ENCODE results near the gene EBI3. TPM values are rescaled to one million over a fixed set of nuclear protein-coding genes. Genes with fewer than 3 reads are reported as not detected.

EBI3 gene
- total RNA-seq, 6 experiments from 2014 or later, result 0.73 to 4.1 (median 2.0) TPM

- WGBS (ENCODE audit: insufficient coverage, low coverage, low lambda C conversion rate, missing lambda C conversion rate), result under 1% methylated on average over 36 of the region's 45 CpGs
- intact Hi-C loops (cut with DNase I), result no loop called here
- Histone ChIP-seq H3K4me1 (peaks cover 0 to 6% (median 3%) of the 10 kb centered on the region in 4 donors), H3K4me3 (peak within 1 kb of the TSS; percentile 48 to 77 (median 77)), H3K36me3 (peaks cover 4 to 33% (median 12%) of the 10 kb centered on the region in 4 donors), H3K27ac (peak within 1 kb of the TSS; percentile 83 to 96 (median 92)), H3K27me3 (no peaks in the 10 kb centered on the region), H3K9me3 (no peaks in the 10 kb centered on the region)
- peak; percentile 99 to 100 (median 99) for DNase-seq
- peak; percentile 97 to 98 (median 98) for ATAC-seq
- TF ChIP-seq POLR2A (IDR thresholded peaks at IDR 0.05), result peak; percentile 51
- TF ChIP-seq CTCF (IDR thresholded peaks at IDR 0.05), result peak; percentile 24 to 38 (median 30)
Observed at GRCh38 chr19:4246767-4247593, 17.7 kb downstream of the EBI3 start, which contains the start of gene YJU2. YJU2 (plus strand) TSS chr19:4247080; CDS start chr19:4247147, 67 bp downstream.

GRCh38 chr19:4256563-4256962 is 27.2 kb downstream of the EBI3 start:
- Histone ChIP-seq H3K36me3 (peaks cover 0 to 83% (median 24%) of the 10 kb centered on the region in 4 donors), H3K27ac (no peak overlapping the region), H3K4me1 (no peaks in the 10 kb centered on the region), H3K4me3 (no peak overlapping the region), H3K9me3 (no peaks in the 10 kb centered on the region), H3K27me3 (no peaks in the 10 kb centered on the region)
- no peak for DNase-seq
- ATAC-seq, result no peak
- no peak for TF ChIP-seq CTCF (IDR thresholded peaks at IDR 0.05)
- TF ChIP-seq POLR2A (IDR thresholded peaks at IDR 0.05), result no peak
- intact Hi-C loops (cut with DNase I), result no loop called here
- WGBS (ENCODE audit: insufficient coverage, low coverage, low lambda C conversion rate, missing lambda C conversion rate), result 100% methylated on average over 1 of the region's 4 CpGs

- Histone ChIP-seq H3K4me1 (no peaks in the 10 kb centered on the region), H3K36me3 (peaks cover 0 to 80% (median 22%) of the 10 kb centered on the region in 4 donors), H3K4me3 (no peak overlapping the region), H3K27ac (no peak overlapping the region), H3K9me3 (no peaks in the 10 kb centered on the region), H3K27me3 (no peaks in the 10 kb centered on the region)
- DNase-seq, result no peak
- ATAC-seq, result no peak
- TF ChIP-seq POLR2A (IDR thresholded peaks at IDR 0.05) (no peak), CTCF (IDR thresholded peaks at IDR 0.05) (no peak)
- WGBS (ENCODE audit: insufficient coverage, low coverage, low lambda C conversion rate, missing lambda C conversion rate), result 81% methylated on average over 6 of the region's 6 CpGs
- intact Hi-C loops (cut with DNase I), result no loop called here
Observed at GRCh38 chr19:4257025-4257424, 27.7 kb downstream of the EBI3 start.

- Histone ChIP-seq H3K27ac (no peak overlapping the region), H3K4me1 (no peaks in the 10 kb centered on the region), H3K9me3 (no peaks in the 10 kb centered on the region), H3K4me3 (no peak overlapping the region), H3K27me3 (no peaks in the 10 kb centered on the region), H3K36me3 (peaks cover 0 to 79% (median 22%) of the 10 kb centered on the region in 4 donors)
- DNase-seq, result no peak
- intact Hi-C loops (cut with DNase I), result no loop called here
- no peak for TF ChIP-seq POLR2A (IDR thresholded peaks at IDR 0.05)
- no peak for TF ChIP-seq CTCF (IDR thresholded peaks at IDR 0.05)
- WGBS (ENCODE audit: insufficient coverage, low coverage, low lambda C conversion rate, missing lambda C conversion rate), result 80% methylated on average over 1 of the region's 28 CpGs
- ATAC-seq, result peak in 2 of 4 donors; percentile 16 to 17
Observed at GRCh38 chr19:4258181-4258580, 28.9 kb downstream of the EBI3 start.

Measured in right lobe of liver (tissue), 6 donors.